DMS53 treated with DMSO at 0.1 percent for 48 hours (cell line): ENCODE data around the gene WBP2.

Experiments used
- DNase-seq: peaks from one replicate; lab custom pipeline; 2025; ENCODE audit not compliant: unreplicated experiment; lab: John Stamatoyannopoulos, UW

The WBP2 gene

GRCh38 chr17:75828741-75829140 is 26.4 kb downstream of the WBP2 start:
- DNase-seq: no peak

- no peak for DNase-seq
These were observed 27.1 kb downstream of the WBP2 start for GRCh38 chr17:75828076-75828400.

GRCh38 chr17:75827308-75828075 is 27.6 kb downstream of the WBP2 start:
- no peak for DNase-seq

- no peak for DNase-seq
These were observed 28.4 kb downstream of the WBP2 start for GRCh38 chr17:75826561-75827307.

- no peak for DNase-seq
These were observed 29.3 kb downstream of the WBP2 start for GRCh38 chr17:75825748-75826370.

- no peak for DNase-seq
These were observed 30.0 kb downstream of the WBP2 start for GRCh38 chr17:75825149-75825552.

GRCh38 chr17:75824666-75825065 is 30.5 kb downstream of the WBP2 start:
- no peak for DNase-seq

- no peak for DNase-seq
These were observed 31.0 kb downstream of the WBP2 start for GRCh38 chr17:75824050-75824552.

- DNase-seq: no peak
These were observed 31.7 kb downstream of the WBP2 start for GRCh38 chr17:75823257-75824041.

- no peak for DNase-seq
These were observed 32.4 kb downstream of the WBP2 start for GRCh38 chr17:75822800-75823166.

GRCh38 chr17:75822119-75822799 is 32.9 kb downstream of the WBP2 start:
- peak; percentile 72 for DNase-seq

GRCh38 chr17:75821552-75821951 is 33.6 kb downstream of the WBP2 start:
- no peak for DNase-seq

GRCh38 chr17:75820094-75821080 is 34.7 kb downstream of the WBP2 start:
- DNase-seq: no peak

GRCh38 chr17:75819678-75820077 is 35.5 kb downstream of the WBP2 start:
- DNase-seq: no peak

- DNase-seq: no peak
These were observed 36.0 kb downstream of the WBP2 start for GRCh38 chr17:75819116-75819515.

GRCh38 chr17:75818326-75818885 is 36.7 kb downstream of the WBP2 start:
- DNase-seq: no peak

GRCh38 chr17:75817571-75817970 is 37.6 kb downstream of the WBP2 start:
- no peak for DNase-seq

GRCh38 chr17:75816693-75817092 is 38.4 kb downstream of the WBP2 start:
- no peak for DNase-seq

- DNase-seq: no peak
These were observed 39.7 kb downstream of the WBP2 start for GRCh38 chr17:75815399-75815798.
